SW 1271 (cell line): ENCODE measurements around the gene SNAPC2.
"Not testable (repeated sequence)": the region's sequence is repeated elsewhere in the genome, so short reads cannot be mapped to it uniquely, and the experiment has no call there.

Source experiments
- DNase-seq, 2 experiments: peaks; one replicate each; lab custom pipeline; 2025; lab: John Stamatoyannopoulos, UW

Gene SNAPC2

DNA sequence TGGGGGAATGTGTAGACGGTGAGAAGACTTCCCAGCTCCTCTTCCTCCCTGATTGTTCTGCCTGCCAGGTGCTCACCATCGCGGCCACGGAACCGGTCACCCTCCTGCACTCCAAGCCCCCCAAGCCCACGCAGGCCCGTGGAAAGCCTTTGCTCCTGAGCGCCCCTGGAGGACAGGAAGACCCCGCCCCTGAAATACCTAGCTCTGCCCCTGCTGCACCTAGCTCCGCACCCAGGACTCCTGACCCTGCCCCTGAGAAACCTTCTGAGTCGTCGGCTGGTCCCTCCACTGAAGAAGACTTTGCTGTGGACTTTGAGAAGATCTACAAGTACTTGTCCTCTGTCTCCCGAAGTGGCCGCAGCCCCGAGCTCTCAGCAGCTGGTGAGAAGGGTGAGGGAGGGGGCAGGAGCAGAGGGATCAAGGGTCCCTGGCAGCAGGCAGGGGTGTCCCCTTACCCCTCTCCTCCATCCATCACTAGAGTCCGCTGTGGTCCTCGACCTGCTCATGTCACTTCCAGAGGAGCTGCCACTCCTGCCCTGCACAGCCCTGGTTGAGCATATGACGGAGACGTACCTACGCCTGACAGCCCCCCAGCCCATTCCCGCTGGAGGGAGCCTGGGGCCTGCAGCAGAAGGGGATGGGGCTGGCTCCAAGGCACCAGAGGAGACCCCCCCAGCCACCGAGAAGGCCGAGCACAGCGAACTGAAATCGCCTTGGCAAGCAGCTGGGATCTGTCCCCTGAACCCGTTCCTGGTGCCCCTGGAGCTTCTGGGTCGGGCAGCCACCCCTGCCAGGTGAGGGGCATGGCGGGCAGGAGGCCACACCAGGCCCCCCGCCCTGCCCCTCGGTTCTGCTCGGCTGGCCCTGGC is 2.1 kb downstream of the SNAPC2 start:
- DNase-seq: no peak

DNA sequence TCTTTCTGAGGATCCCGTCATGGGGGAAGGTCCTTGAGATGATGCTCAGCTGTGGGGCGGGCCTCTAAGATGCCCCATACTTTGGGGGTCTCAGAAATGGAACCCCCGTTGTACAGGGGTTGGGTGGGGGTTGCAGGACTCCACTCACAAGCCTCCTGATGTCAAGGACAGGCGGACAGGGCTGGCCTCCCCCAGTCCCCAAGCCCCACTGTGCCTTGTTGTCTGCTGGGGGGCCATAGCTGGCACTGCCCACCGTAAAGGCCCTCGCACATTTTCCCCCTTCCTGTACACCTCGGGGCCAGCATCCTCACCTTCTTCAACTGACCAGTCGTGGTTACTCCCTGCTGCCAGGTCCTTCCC is 2.7 kb downstream of the SNAPC2 start:
- DNase-seq: no peak

DNA sequence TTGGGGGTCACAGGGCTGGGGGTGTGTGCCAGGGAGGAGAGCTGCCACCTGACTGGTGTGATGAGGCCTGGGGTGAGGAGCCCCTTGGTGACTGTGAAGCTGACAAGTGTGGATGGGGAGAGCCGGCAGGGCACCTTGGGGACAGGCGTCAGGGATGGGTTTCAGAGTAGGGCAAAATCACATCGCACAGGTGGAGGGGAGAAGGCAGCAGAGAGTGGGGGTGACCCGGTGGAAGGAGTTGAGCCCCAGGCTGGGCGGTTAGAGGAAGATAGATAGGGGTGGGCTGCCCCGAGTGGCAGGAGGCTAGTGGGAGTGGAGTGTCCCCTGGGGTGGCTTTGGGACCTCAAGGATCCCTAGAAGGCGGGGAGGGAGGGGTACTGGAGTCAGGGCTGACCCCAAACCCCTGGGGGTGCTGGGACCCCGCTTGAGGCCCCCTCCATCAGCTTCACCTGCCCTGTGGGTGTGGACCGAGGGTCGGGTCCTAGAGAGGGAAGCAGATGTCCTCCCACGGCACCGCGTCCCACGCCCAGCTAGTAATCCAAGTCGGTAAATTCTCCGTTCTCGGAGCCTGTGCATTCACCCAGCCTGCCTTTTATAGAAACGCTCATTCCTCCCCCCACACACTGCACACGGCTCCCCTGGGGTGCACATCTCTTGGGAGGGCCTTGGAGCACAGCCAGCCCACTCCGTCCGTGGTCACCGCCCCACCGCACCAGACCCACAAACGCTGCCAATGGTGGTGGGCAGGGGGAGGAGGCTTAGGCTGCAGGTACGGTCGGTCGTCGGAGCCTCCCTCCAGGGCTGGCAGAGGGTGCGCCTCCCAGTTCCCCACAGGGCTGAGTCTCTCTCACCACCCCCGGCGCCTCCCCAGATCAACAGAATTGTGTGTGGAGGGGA is 3.4 kb downstream of the SNAPC2 start:
- no peak for DNase-seq

DNA sequence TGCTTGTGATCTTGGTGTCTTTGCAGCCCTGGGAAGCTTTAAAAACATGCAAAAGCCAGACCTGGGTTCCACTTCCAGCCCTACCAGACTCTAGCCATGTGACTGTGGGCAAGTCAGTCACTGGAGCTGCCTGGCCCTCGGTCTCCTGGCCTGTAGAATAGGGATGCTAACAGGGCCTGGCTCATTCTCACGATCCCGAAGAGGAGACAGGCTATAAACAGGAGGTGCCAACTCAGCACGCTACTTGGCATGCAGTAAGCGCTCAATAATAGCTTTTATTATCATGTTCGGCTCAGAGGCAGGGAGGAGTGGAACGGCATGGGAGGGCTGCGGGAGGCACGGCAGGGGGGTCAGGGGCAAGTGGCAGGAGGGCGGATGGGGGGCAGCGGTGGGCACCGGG is 4.1 kb downstream of the SNAPC2 start:
- no peak for DNase-seq

DNA sequence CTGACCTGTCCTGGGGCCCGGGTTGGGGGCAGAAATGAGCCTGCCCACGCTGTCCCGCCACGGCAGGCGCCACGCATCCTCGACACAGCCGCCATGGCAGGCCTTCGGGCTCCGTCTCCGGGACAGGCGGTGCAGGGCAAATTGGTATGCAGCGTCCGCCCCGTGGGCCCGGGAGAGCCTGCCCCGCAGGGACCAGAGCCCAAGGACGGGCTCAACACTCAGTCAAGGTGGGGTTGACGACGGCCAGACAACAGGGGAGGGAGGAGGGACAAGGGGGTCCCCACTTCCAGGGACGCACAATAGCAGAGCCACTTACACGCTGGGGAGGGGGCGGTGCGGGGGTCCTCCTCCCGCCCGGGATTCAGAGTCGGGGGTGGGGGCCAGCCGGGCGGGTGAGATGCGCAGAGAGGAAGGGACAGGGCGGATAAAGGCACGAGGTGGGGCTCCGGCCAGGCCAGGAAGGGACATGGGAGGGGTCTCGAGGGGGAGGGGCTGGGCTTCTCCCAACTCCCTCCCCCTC is 4.6 kb downstream of the SNAPC2 start:
- DNase-seq: no peak

DNA sequence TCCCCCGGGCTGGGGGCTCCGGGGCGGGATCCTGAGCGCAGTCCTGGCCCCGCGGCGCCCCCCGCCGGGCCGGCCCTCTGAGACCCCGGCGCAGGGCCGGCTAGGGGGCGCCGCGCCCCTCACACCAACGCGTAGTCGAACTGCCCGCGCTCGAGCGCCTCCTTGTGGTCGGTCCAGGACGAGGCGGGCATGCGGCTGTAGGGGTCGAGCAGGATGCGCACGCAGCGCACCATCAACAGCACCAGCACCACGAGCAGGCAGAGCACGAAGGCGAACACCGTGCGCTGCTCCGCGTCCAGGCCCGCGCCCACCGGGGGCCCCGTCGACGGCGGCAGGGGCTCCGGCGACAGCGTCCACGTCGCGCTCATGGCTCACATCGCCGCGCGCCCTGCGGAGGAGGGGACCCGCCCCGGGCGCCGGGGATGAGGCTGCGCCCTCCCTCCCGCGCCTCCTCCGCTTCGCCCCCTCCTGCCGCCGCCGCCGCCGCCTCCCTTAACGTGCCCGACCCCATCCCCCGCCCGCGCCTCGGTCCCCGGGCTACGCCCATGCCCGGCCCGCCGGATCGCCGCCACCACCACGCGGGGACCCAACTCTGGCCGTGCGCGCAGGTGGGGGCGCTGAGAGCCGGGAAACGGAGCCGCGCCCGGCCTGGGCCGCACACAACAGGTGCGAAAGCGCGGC is 5.2 kb downstream of the SNAPC2 start:
- peak; percentile 54 to 71 for DNase-seq

DNA sequence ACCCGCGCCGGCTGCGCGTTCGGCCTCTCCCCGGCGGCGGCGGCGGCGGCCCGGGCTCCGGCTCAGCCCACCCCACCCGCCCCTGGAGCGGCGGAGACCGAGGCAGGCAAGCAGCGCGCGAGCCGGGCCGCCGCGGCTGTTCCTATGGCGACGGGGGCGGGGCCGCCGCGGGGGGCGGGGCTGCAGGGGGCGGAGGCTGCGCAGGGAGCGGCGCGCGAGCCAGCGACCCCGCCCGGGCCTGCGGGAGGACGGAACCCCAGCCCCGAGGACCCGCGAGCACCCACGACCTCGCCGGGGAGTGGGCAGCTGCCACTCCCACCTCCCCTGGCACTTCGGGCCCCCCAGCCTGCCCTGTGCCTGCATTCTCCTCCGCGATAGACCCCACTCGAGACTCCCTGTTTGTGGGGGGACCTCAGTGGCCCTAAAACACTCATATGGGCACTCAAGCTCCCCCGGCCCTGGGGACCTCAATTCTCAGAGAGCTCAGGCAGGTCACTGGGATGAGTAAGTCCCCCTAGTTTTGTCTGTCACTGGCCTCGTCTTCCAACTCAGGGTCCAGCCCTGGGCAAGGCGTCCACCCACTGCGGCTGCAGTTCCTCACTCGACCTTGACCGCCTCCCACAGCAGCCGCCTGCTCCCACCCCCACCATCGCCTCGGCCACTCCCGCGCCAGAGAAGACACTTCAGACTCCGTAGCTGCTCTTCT is 6.0 kb downstream of the SNAPC2 start, which contains the start of gene CTXN1:
Gene CTXN1, minus strand, starts transcription at position 115 of the 706 bp plus-strand sequence. CDS start 597 bp downstream, outside the sequence.
- DNase-seq: peak in 1 of 2 experiments; percentile 18

DNA sequence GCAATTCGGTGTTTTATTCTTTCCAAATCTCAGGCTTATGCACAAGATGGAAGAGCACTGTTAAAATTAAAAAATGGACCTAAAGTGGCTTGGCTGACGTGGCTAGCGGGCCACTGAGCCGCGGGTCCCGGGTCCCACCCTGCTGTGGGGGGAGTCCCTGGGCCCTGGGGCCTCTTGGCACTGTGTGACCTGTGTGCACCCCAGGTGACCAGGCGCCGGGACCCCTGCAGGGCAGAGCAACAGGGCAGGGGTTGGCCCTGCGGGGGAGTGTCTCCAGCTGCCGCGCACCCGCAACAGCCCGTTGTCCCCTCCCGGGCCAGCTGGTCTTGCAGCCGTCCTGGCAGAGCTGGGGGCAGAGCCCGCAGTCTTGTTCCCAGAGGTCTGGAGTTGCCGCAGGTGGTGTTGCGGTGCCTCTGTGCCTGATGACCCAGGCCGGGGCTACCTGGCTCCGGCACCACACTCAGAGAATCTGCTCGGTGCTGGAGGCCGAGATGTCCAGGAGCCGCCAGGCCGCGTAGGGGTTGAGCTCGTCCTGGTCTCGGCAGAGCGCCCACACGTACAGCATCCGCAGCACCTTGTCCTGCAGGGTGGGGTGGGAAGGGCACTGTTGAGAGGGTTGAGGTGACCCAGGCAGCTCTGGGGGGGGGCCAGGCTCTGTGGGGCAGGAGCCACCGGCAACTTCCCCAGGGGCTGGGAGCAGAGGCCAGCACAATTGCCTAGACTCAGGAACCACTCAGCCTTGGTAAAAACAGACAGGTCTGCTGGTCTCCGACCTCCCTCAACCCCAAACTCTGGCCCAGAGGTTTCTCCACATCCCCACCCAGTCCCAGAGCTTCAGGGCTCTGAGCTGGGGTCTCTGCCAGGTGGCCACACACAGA is 6.8 kb downstream of the SNAPC2 start:
- DNase-seq: no peak

DNA sequence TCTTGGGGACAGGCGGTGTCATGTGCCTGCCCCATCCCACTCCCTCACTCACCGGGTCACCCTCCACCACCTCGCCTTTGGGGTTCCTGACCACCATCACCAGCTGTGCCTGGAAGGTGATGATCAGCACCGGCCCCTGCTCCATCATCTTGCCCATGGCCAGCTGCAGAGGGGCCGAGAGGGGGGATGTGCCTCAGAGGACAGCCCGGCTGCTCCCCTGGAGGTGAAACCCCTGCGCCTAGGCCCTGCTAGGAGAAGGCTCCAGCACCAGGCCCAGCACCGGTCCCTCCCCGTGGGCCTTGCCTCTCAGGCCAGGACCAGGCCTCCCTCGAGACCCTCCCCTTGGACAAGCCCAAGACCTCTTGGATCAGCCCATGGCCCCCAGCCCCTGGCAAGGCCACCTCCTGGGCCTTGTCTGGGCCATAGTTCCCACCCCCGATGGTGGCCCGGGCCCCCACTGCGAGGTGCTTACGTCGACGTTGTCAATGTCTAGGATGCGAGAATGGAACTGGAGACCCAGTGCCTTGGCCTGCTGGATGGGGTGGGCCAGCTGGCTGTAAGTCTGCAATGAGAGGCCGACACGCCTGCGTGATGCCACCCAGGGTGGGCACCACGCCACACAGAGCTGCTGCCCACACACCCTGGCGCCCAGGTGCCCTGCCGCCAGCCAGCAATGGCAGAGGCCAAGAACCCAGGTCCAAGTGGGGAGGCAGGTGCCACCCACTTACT is 7.6 kb downstream of the SNAPC2 start:
- no peak for DNase-seq

DNA sequence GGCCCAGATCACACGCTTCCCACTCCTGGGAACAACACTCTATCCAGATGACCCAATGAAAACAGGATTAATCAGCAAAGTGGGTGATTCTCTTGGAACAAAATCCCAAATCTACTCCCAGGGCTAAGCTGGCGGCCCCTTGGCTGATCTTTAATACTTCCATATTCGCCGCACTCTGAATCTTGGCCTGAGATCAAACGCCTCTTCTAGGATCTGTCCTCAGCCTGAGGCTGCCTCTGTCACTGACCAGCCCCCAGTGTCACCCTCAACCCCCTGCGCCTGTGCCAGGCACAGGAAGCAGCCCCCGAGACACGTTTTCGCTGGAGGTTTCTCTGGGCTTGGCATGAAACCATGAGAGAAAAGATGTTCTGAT is 8.2 kb downstream of the SNAPC2 start:
- no peak for DNase-seq

DNA sequence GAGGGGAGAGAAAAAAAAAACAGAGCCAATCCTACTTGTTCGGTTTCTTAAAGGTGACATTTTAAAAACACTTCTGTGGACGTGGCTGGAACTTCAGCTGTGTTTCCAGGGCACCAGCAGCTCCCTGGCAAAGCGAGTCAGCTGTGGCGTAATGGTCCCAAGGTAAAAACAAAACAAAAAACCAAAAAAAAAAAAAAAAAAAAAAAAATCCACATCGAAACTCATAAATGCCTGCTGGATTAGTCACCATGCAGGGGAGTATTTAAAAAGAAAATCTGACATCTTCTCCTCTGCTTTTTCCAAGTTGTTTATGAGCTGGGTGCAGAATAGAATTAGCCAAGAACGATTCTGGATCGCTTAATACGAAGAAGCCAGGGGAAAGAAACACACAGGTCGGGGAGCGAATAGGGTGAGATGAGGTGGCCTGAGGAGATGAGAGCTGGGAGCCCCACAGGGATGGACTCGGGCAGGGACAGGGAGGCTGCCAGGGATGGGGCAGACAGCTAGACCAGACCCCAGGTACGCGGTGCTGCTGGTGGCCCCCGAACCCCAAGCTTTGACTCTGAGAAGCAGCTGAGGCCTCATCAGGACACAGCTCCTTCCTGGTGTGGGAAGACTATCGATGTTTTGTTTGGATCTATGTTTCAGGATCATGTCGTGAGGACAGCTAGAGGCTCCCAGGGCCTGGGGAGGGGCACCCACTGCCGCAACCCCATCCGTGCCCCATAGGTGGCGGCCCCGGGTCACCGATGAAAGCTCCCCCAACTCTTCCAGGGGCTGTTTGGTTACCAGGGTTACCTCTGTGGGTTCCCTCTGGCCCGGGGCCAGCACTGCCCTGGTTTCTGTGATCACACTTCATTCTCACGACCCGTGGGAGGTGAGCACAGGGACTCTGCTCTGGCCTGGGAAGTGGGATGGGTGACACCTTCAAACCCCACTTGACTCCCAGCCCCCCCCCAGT is 8.9 kb downstream of the SNAPC2 start:
- DNase-seq: peak in 1 of 2 experiments; percentile 43

DNA sequence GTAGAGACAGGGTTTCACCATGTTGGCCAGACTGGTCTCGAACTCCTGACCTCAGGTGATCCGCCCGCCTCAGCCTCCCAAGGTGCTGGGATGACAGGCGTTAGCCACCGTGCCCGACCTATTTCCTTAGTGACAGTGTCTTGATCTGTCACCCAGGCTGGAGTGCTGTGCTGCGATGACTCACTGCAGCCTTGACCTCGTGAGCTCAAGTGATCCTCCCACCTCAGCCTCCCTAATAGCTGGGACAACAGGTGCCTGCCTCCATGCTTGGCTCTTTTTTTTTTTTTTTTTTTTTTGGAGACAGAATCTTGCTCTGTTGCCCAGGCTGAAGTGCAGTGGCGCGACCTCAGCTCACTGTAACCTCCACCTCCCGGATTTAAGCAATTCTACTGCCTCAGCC is 9.9 kb downstream of the SNAPC2 start:
- not testable (repeated sequence) for DNase-seq

DNA sequence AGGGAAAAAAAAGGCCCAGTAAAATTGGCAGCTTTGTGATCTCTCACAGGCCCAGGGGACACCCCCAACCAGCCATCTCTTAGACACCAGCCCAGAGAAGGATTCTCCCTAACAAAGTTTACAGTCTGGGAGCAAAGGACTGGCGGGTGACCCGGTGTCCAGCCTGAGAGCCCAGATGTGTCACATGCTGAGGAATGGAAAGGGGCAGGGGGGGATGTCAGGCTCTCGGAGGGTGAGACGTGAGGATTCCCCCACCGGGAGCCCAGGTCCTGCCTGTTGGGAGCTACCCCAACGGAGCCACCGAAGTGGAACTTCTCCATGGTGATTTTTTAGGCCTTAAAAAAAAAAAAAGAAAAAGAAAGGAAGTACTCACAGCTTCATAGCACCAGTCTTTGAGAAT is 10.6 kb downstream of the SNAPC2 start:
- DNase-seq: no peak

DNA sequence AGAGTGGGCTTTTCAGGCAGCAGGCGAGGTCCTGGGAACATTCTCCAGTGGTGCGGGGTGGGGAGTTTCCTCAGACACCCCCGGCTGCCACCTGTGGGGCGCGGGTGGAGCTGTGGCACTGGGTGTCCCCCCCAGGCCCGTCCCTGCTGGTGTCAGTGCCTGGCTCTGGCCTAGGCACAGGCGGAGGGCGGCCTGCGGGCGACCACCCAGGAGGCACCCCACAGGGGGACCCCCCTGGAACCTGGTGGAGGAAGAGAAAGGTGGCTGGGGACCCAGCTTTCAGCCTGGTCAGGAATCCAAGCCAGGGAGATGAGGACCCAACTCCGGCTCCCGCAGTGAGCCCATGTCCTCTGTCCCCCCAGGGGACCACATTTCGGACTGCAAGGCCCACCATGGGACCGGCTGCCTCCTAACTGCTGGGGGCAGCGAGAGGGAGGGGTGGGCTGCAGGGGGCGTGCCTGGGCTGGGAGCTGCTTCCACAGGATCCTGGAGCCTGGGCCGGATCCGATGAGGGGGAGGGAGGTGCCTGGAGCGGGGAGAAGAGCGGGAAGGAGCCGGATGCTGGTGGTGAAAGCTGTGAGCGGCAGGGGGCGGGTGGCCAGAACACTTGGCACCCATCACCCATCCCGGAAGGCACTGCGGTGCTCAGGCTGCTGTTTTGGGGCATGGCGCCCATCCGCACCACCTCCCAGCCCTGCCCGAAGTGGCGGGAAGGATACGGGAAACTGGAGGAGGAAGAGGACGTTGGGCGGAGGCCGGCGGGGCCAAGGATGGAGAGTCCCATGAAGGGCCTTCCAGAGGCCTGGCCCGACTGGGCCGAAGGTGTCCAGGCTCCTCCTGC is 11.3 kb downstream of the SNAPC2 start:
- no peak for DNase-seq

DNA sequence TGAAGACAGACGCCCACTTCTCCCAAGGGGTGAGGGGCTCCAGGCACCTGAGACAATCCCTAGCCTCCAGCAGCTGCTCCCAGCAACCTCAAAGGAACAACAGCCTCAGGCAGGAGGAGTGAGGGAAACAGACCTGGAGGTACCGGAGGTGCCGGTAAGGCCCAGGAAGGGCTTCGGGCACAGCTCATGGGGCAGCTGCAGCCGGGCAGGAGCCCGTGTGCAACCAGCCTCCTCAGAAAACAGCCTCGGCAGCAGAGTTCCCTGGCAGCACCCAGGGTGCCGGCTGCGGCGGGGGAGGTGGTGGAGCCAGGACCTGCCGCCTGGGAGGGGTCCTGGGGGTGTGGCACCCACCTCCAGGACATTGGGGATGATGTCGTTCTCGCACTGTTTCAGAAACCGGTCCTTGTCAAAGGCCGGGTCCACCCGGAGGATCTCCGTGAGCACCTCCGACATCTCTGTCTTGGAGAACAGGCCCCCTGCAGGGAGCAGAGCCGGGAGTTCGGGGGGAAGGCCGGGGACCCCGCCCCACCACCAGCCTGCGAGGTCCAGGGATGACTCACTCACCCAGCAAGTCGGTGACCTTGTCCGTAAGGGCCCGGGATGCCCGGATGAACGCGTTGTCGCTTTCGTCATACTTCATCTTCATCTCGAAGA is 12.3 kb downstream of the SNAPC2 start:
- DNase-seq: no peak

DNA sequence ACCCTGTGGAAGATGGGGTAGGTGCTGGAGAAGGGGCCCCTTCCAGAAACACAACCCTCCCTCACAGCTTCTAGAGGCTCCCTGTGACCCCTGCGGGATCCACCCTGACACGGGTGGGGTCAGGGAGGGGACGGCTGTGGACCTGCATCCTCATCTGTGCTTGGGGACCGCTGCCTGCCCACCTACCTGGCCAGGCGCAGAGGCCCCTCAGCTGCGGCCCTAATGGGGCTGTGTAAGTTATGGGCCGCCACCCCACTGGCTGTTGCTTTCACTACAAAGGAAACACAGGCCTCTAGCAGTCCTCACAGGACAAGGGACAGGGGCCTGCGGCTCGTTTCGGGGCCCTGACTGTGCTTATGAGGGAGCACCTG is 12.8 kb downstream of the SNAPC2 start:
- no peak for DNase-seq

DNA sequence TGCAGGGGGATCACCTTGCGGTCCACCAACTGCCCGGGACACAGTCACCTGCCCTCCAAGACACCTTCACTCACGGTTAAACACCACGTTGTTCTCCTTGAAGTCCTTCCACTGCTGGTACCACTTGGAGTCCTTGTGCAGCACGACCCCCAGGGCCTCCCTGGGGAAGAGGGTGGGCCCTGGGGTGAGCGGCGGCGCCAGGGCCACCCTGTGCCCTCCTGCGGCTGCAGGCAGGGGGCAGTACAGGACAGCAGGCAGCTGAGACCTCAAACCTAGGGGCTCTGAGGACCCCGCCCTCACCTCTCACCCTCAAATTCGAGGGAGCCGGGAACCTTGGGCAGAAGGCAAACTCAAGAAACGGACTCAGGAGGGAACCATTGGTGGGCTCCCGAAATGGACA is 13.3 kb downstream of the SNAPC2 start:
- no peak for DNase-seq
